ENCODE data around the gene GRID1.
"Not testable (repeated sequence)": the region's sequence is repeated elsewhere in the genome, so short reads cannot be mapped to it uniquely, and the experiment has no call there.

GRID1 gene

GRCh38 chr10:85720931-85721590 lies 645.5 kb downstream of the GRID1 start:
- TF ChIP-seq, protein P1, sequence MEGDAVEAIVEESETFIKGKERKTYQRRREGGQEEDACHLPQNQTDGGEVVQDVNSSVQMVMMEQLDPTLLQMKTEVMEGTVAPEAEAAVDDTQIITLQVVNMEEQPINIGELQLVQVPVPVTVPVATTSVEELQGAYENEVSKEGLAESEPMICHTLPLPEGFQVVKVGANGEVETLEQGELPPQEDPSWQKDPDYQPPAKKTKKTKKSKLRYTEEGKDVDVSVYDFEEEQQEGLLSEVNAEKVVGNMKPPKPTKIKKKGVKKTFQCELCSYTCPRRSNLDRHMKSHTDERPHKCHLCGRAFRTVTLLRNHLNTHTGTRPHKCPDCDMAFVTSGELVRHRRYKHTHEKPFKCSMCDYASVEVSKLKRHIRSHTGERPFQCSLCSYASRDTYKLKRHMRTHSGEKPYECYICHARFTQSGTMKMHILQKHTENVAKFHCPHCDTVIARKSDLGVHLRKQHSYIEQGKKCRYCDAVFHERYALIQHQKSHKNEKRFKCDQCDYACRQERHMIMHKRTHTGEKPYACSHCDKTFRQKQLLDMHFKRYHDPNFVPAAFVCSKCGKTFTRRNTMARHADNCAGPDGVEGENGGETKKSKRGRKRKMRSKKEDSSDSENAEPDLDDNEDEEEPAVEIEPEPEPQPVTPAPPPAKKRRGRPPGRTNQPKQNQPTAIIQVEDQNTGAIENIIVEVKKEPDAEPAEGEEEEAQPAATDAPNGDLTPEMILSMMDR (conservative IDR thresholded peaks at IDR 0.05) = no peak
- H3K27ac ChIP-seq = no peak overlapping the region

DNA sequence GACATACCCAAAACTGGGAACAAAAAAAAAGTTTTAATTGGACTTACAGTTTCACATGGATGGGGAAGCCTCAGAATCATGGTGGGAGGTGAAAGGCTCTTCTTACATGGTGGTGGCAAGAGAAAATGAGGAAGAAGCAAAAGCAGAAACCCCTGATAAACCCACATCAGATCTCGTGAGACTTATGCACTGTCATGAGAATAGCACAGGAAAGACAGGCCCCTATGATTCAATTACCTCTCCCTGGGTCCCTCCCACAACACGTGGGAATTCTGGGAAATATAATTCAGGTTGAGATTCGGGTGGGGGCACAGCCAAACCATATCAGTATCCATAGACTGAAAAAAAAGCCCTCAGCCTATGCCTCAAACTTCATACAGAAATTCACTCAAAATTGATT lies 647.2 kb downstream of the GRID1 start:
- H3K27ac ChIP-seq = no peak overlapping the region
- TF ChIP-seq, protein P1 (conservative IDR thresholded peaks at IDR 0.05) = no peak

DNA sequence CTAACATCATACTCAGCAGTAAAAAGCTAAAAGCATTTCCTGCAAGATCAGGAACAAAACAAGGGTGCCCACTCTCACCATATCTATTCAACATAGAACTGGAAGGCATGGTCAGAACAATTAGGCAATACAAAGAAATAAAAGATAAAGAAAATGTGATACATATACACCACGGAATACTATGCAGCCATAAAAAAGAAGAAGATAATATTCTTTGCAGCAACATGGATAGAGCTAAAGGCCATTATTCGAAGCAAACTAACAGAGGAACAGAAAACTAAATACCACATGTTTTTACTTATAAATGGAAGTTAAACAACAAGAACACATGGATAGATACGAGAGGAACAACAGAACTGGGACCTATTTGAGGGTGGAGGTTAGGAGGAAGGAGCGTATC lies 652.7 kb downstream of the GRID1 start:
- no peak overlapping the region for H3K27ac ChIP-seq
- TF ChIP-seq, protein P1 (conservative IDR thresholded peaks at IDR 0.05) = no peak

GRCh38 chr10:85702768-85703167 lies 663.8 kb downstream of the GRID1 start:
- H3K27ac ChIP-seq = no peak overlapping the region
- TF ChIP-seq, protein P1 (conservative IDR thresholded peaks at IDR 0.05) = no peak

DNA sequence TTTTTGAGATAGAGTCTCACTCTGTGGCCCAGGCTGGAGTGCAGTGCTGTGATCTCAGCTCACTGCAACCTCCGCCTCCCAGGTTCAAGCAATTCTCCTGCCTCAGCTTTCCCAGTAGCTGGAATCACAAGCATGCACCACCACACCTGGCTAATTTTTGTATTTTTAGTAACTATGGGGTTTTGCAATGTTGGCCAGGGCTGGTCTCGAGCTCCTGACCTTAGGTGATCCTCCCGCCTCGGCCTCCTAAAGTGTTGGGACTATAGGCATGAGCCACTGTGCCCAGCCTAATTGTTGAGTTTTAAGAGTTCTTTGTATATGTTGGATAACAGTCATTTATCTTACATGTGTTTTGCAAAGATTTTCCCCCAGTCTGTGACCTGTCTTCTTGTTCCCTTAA lies 667.5 kb downstream of the GRID1 start:
- not testable (repeated sequence) for H3K27ac ChIP-seq

DNA sequence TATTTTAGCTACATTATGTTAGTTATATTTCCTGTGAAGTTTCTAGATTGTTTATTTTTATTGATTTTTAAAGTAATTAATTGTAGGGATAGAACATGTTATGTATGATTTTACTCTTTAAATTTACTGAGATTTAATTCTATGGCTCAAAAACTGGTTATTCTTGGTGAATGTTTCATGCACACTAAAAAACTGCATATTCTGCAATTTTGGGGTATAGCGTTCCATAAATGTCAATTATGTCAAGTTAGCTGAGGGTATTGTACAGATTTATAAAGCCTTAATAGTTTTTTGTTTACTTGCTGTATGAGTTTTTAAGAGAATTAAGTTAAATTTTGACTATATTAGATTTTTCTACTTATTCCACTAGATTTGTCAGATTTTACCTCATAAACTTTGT lies 669.7 kb downstream of the GRID1 start:
- H3K27ac ChIP-seq = no peak overlapping the region
- TF ChIP-seq, protein P1 (conservative IDR thresholded peaks at IDR 0.05) = no peak

DNA sequence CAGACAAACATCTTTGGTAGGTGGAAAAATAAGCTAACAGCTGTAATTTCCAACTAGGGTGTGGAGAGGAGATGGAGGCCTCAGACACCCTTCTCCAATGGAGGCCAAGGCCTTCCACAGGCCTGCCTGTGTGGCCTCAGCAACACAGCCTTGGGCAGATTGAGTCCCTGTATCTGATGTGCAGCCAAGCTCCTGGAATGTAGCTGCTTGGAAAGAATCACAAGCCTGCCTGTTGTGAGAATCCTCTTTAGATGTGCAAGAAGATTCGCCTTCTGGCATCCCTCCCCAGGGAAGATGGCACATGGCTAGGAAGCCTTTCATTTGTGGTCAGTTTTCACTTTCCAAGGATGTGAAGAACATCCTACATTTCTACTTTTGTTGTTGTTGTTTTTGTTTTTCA lies 684.0 kb downstream of the GRID1 start:
- no peak overlapping the region for H3K27ac ChIP-seq
- TF ChIP-seq, protein P1 (conservative IDR thresholded peaks at IDR 0.05) = no peak

GRCh38 chr10:85679710-85680109 lies 686.9 kb downstream of the GRID1 start:
- no peak overlapping the region for H3K27ac ChIP-seq
- TF ChIP-seq, protein P1 (conservative IDR thresholded peaks at IDR 0.05) = no peak
